Neural cell (in vitro differentiated cells): ENCODE measurements around the gene ABCA8. TPM values are rescaled to one million over a fixed set of nuclear protein-coding genes. Genes with fewer than 3 reads are reported as not detected.

Experiments
- H2AFZ ChIP-seq: fragments of 200-600, 300-800 bp; sonication (generic), shearing (Covaris generic); 2 replicates; pipeline ENCODE4 v1.6.0; 2014; ENCODE audit warnings: low read depth, mild to moderate bottlenecking, antibody characterized with exemption, low read length, moderate library complexity
- H3F3A ChIP-seq: fragments of 200-600 bp; shearing (Covaris generic); 2 replicates; pipeline ENCODE4 v1.6.1; 2016; ENCODE audit warnings: mild to moderate bottlenecking, moderate library complexity, mixed read lengths, antibody characterized with exemption, low read length; ENCODE audit not compliant: insufficient read depth, poor library complexity, severe bottlenecking
- H3K27ac ChIP-seq: fragments of 200-600, 300-800 bp; sonication (generic), shearing (Covaris generic); 2 replicates; pipeline ENCODE4 v1.5.1; 2014; ENCODE audit warnings: mild to moderate bottlenecking, low read length, moderate library complexity
- H3K27me3 ChIP-seq: fragments of 300-800, 200-600 bp; sonication (generic), shearing (Covaris generic); 2 replicates; pipeline ENCODE4 v1.6.0; 2014; ENCODE audit warnings: mild to moderate bottlenecking, low read depth, low read length, moderate library complexity; ENCODE audit not compliant: insufficient read depth
- H3K36me3 ChIP-seq: fragments of 300-800, 200-600 bp; sonication (generic), shearing (Covaris generic); 2 replicates; pipeline ENCODE4 v1.5.1; 2014; ENCODE audit warnings: mild to moderate bottlenecking, antibody characterized with exemption, low read length, moderate library complexity; ENCODE audit not compliant: insufficient read depth
- H3K4me2 ChIP-seq: fragments of 300-800, 200-600 bp; sonication (generic), shearing (Covaris generic); 2 replicates; pipeline ENCODE4 v1.6.0; 2014; ENCODE audit warnings: mild to moderate bottlenecking, low read length
- H3K4me3 ChIP-seq: fragments of 300-800, 200-600 bp; sonication (generic), shearing (Covaris generic); 2 replicates; pipeline ENCODE4 v1.5.1; 2014; ENCODE audit warnings: mild to moderate bottlenecking, low read length, moderate library complexity
- H3K79me2 ChIP-seq: fragments of 200-600 bp; shearing (Covaris generic); replicated peaks from 2 replicates; pipeline ENCODE4 v1.6.0; 2014; ENCODE audit warnings: mild to moderate bottlenecking, low read length, moderate library complexity; ENCODE audit not compliant: insufficient read depth
- H3K9ac ChIP-seq: fragments of 300-800, 200-600 bp; sonication (generic), shearing (Covaris generic); 2 replicates; pipeline ENCODE4 v1.6.1; 2016; ENCODE audit warnings: mild to moderate bottlenecking, low read length, mixed read lengths
- H3K9me2 ChIP-seq: fragments of 200-600 bp; shearing (Covaris generic); 2 replicates; pipeline ENCODE4 v1.6.1; 2016; ENCODE audit warnings: mild to moderate bottlenecking, low read length, mixed read lengths; ENCODE audit not compliant: insufficient read depth
- H3K9me3 ChIP-seq: fragments of 200-600, 300-800 bp; sonication (generic), shearing (Covaris generic); 2 replicates; pipeline ENCODE4 v1.6.1; 2016; ENCODE audit warnings: mild to moderate bottlenecking, mixed run types, low read length, moderate library complexity, mixed read lengths
- H4K20me1 ChIP-seq: fragments of 200-600 bp; shearing (Covaris generic); 2 replicates; pipeline ENCODE4 v1.6.1; 2016; ENCODE audit warnings: mild to moderate bottlenecking, mixed run types; ENCODE audit not compliant: insufficient read depth
- EP300 ChIP-seq: fragments of 450-650 bp; conservative IDR thresholded peaks from 2 replicates; pipeline ENCODE4 v1.6.1; 2014; ENCODE audit warnings: antibody characterized with exemption, mild to moderate bottlenecking, moderate library complexity; ENCODE audit not compliant: poor library complexity, severe bottlenecking
- EZH2 ChIP-seq: fragments of 200-600, 300-800 bp; shearing (Covaris generic), sonication (generic); IDR thresholded peaks from 2 replicates; pipeline ENCODE4 v1.6.1; 2014; ENCODE audit warnings: antibody characterized with exemption, low read length, borderline replicate concordance, mild to moderate bottlenecking; ENCODE audit not compliant: insufficient read depth, poor library complexity, severe bottlenecking
- MXI1 ChIP-seq: fragments of 450-650 bp; conservative IDR thresholded peaks from 2 replicates; pipeline ENCODE4 v1.6.1; 2014; ENCODE audit warnings: antibody characterized with exemption, mild to moderate bottlenecking; ENCODE audit not compliant: poor library complexity, severe bottlenecking
- POLR2AphosphoS5 ChIP-seq: IDR thresholded peaks from 2 replicates; pipeline ENCODE4 v1.6.1; 2012
- RAD21 ChIP-seq: fragments of 450-650 bp; conservative IDR thresholded peaks from 2 replicates; pipeline ENCODE4 v1.6.1; 2014; ENCODE audit warnings: antibody characterized with exemption, mild to moderate bottlenecking, moderate library complexity
- SMC3 ChIP-seq: fragments of 450-650 bp; conservative IDR thresholded peaks from 2 replicates; pipeline ENCODE4 v1.6.1; 2014; ENCODE audit warnings: antibody characterized with exemption, mild to moderate bottlenecking, moderate library complexity; ENCODE audit not compliant: poor library complexity
- TAF1 ChIP-seq: IDR thresholded peaks from 2 replicates; pipeline ENCODE4 v1.6.1; 2012; ENCODE audit warnings: low read depth
- polyA plus RNA-seq: library from polyadenylated mRNA; depleted of rRNA; stranded (reverse); fragments of >200 nt; gene quantifications from 2 replicates; pipeline ENCODE4 v1.2.3, GENCODE V29; 2014
- TF ChIP-seq, protein P1 (sequence below): fragments of 450-650 bp; IDR thresholded peaks from 2 replicates; pipeline ENCODE4 v1.5.1; 2014; ENCODE audit warnings: antibody characterized with exemption, mild to moderate bottlenecking, moderate library complexity; ENCODE audit not compliant: poor library complexity, severe bottlenecking
- TF ChIP-seq, protein P2 (sequence below): IDR thresholded peaks from 2 replicates; pipeline ENCODE4 v1.6.1; 2012; ENCODE audit warnings: borderline replicate concordance

ABCA8 gene
- polyA plus RNA-seq, 1 donor from 2014 or later = not detected

DNA sequence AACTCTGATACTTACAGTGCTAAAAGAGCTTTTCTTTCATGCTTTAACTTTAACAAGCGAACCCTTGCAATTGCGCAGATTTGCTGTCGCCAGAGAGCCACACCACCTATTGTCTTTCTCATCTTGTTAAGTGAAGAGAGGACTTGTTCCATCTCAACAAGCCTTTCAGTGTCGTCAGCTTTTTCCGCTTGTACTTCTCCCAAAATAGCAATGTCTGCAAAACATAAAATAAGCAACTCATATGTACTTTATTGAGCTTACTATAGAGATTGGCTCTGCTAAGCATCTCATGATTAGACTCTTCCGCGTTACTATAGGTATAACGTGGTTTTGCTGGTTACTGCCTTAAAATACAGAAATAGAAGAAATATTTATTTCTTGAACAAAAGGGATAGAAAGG, 51.9 kb downstream of the ABCA8 start:
- Histone ChIP-seq H3K36me3 (no peaks in the 10 kb centered on the region), H3K27me3 (no peaks in the 10 kb centered on the region), H3K9me3 (peaks cover 3% of the 10 kb centered on the region), H3K79me2 (no peaks in the 10 kb centered on the region), H3K9me2 (no peaks in the 10 kb centered on the region), H4K20me1 (no peaks in the 10 kb centered on the region), H3K4me2 (no peak overlapping the region), H3K27ac (no peak overlapping the region), H2AFZ (no peak overlapping the region), H3K4me3 (no peak overlapping the region), H3K9ac (no peak overlapping the region), H3F3A (no peaks in the 10 kb centered on the region)
- TF ChIP-seq POLR2AphosphoS5 (no peak), MXI1 (no peak), EP300 (no peak), SMC3 (no peak), EZH2 (no peak), RAD21 (no peak), TAF1 (no peak)
- TF ChIP-seq, protein P1, sequence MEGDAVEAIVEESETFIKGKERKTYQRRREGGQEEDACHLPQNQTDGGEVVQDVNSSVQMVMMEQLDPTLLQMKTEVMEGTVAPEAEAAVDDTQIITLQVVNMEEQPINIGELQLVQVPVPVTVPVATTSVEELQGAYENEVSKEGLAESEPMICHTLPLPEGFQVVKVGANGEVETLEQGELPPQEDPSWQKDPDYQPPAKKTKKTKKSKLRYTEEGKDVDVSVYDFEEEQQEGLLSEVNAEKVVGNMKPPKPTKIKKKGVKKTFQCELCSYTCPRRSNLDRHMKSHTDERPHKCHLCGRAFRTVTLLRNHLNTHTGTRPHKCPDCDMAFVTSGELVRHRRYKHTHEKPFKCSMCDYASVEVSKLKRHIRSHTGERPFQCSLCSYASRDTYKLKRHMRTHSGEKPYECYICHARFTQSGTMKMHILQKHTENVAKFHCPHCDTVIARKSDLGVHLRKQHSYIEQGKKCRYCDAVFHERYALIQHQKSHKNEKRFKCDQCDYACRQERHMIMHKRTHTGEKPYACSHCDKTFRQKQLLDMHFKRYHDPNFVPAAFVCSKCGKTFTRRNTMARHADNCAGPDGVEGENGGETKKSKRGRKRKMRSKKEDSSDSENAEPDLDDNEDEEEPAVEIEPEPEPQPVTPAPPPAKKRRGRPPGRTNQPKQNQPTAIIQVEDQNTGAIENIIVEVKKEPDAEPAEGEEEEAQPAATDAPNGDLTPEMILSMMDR = no peak
- TF ChIP-seq, protein P2, sequence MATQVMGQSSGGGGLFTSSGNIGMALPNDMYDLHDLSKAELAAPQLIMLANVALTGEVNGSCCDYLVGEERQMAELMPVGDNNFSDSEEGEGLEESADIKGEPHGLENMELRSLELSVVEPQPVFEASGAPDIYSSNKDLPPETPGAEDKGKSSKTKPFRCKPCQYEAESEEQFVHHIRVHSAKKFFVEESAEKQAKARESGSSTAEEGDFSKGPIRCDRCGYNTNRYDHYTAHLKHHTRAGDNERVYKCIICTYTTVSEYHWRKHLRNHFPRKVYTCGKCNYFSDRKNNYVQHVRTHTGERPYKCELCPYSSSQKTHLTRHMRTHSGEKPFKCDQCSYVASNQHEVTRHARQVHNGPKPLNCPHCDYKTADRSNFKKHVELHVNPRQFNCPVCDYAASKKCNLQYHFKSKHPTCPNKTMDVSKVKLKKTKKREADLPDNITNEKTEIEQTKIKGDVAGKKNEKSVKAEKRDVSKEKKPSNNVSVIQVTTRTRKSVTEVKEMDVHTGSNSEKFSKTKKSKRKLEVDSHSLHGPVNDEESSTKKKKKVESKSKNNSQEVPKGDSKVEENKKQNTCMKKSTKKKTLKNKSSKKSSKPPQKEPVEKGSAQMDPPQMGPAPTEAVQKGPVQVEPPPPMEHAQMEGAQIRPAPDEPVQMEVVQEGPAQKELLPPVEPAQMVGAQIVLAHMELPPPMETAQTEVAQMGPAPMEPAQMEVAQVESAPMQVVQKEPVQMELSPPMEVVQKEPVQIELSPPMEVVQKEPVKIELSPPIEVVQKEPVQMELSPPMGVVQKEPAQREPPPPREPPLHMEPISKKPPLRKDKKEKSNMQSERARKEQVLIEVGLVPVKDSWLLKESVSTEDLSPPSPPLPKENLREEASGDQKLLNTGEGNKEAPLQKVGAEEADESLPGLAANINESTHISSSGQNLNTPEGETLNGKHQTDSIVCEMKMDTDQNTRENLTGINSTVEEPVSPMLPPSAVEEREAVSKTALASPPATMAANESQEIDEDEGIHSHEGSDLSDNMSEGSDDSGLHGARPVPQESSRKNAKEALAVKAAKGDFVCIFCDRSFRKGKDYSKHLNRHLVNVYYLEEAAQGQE = no peak

DNA sequence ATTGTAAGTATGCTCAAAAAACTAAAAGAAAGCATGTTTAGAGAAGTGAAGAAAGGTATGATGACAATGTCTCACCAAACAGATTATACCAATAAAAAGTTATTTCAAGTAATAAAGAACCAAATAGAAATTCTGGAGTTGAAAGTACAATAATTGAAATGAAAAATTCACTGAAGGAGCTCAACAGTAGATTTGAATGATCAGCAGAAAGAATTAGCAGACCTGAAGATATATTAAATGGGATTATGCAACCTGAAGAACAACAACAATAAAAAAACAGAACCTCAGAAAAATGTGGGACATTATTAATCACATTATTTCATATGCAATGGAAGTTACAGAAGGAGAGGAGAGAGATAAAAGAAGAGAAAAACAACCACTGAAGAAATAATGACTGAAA, 57.6 kb downstream of the ABCA8 start:
- no peaks in the 10 kb centered on the region for H4K20me1 ChIP-seq
- peaks cover 6% of the 10 kb centered on the region for H3K9me3 ChIP-seq
- no peak overlapping the region for H3K4me2 ChIP-seq
- H2AFZ ChIP-seq = no peak overlapping the region
- no peaks in the 10 kb centered on the region for H3K9me2 ChIP-seq
- H3K36me3 ChIP-seq = no peaks in the 10 kb centered on the region
- H3K9ac ChIP-seq = no peak overlapping the region
- no peak overlapping the region for H3K27ac ChIP-seq
- H3K4me3 ChIP-seq = no peak overlapping the region
- no peaks in the 10 kb centered on the region for H3F3A ChIP-seq
- TF ChIP-seq, protein P1 = no peak
- TF ChIP-seq MXI1 (no peak), RAD21 (no peak), EP300 (no peak), POLR2AphosphoS5 (no peak), EZH2 (no peak), TAF1 (no peak), SMC3 (no peak)
- TF ChIP-seq, protein P2 = no peak
- no peaks in the 10 kb centered on the region for H3K79me2 ChIP-seq
- H3K27me3 ChIP-seq = no peaks in the 10 kb centered on the region
